Type B pancreatic cell (in vitro differentiated cells): ENCODE data around the gene GDI1. TPM values are rescaled to one million over a fixed set of nuclear protein-coding genes. Genes with fewer than 3 reads are reported as not detected.

ENCODE experiments used
- DNase-seq: peaks from one replicate; pipeline ENCODE4 v3.0.0; 2021; ENCODE audit warnings: mixed read lengths; ENCODE audit not compliant: unreplicated experiment; ENCODE audit errors: extremely low spot score
- H3K27ac Mint-ChIP-seq: 2 replicates; pipeline ENCODE4 v1.8.0; 2021; ENCODE audit warnings: mild to moderate bottlenecking, mixed read lengths
- H3K27me3 Mint-ChIP-seq: 2 replicates; pipeline ENCODE4 v1.8.0; 2021; ENCODE audit warnings: mixed read lengths
- H3K36me3 Mint-ChIP-seq: 2 replicates; pipeline ENCODE4 v1.8.0; 2021; ENCODE audit warnings: mixed read lengths
- H3K4me1 Mint-ChIP-seq: one replicate; pipeline ENCODE4 v1.8.0; 2021; ENCODE audit warnings: mixed read lengths; ENCODE audit not compliant: unreplicated experiment
- H3K4me3 Mint-ChIP-seq: 2 replicates; pipeline ENCODE4 v1.8.0; 2021; ENCODE audit warnings: mild to moderate bottlenecking, mixed read lengths
- H3K9me3 Mint-ChIP-seq: 2 replicates; pipeline ENCODE4 v1.8.0; 2021; ENCODE audit warnings: mixed read lengths
- total RNA-seq: library from RNA; stranded (reverse); gene quantifications from 2 replicates; pipeline ENCODE4 v1.2.1, GENCODE V29; 2021; ENCODE audit warnings: low replicate concordance
- TF ChIP-seq, protein P1 (sequence below): fragments of 200-600 bp; sonication (generic); conservative IDR thresholded peaks from 2 replicates; pipeline ENCODE4 v1.5.0; 2021; ENCODE audit warnings: antibody characterized with exemption, mild to moderate bottlenecking

GDI1 gene
- total RNA-seq, 1 donor from 2014 or later = 159 TPM

DNA sequence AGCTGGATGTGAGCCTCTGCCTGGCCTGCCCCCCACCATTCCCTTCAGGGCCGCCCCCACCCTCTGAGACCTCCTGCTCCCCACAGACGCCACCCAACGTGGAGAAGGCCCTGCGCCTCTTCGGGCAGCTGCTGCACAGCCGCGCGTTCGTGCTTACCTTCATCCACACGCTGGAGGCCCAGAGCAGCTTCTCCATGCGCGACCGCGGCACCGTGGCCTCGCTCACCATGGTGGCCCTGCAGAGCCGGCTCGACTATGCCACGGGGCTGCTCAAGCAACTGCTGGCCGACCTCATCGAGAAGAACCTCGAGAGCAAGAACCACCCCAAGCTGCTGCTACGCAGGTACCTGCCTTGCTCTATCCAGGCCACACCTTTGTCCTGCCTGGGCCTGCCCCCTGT lies 31.3 kb downstream of the GDI1 start:
- Mint-ChIP-seq H3K9me3 (no peaks in the 10 kb centered on the region), H3K27ac (no peak overlapping the region), H3K4me1 (no peaks in the 10 kb centered on the region), H3K27me3 (no peaks in the 10 kb centered on the region), H3K36me3 (no peaks in the 10 kb centered on the region), H3K4me3 (no peak overlapping the region)
- TF ChIP-seq, protein P1, sequence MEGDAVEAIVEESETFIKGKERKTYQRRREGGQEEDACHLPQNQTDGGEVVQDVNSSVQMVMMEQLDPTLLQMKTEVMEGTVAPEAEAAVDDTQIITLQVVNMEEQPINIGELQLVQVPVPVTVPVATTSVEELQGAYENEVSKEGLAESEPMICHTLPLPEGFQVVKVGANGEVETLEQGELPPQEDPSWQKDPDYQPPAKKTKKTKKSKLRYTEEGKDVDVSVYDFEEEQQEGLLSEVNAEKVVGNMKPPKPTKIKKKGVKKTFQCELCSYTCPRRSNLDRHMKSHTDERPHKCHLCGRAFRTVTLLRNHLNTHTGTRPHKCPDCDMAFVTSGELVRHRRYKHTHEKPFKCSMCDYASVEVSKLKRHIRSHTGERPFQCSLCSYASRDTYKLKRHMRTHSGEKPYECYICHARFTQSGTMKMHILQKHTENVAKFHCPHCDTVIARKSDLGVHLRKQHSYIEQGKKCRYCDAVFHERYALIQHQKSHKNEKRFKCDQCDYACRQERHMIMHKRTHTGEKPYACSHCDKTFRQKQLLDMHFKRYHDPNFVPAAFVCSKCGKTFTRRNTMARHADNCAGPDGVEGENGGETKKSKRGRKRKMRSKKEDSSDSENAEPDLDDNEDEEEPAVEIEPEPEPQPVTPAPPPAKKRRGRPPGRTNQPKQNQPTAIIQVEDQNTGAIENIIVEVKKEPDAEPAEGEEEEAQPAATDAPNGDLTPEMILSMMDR = no peak
- no peak for DNase-seq

DNA sequence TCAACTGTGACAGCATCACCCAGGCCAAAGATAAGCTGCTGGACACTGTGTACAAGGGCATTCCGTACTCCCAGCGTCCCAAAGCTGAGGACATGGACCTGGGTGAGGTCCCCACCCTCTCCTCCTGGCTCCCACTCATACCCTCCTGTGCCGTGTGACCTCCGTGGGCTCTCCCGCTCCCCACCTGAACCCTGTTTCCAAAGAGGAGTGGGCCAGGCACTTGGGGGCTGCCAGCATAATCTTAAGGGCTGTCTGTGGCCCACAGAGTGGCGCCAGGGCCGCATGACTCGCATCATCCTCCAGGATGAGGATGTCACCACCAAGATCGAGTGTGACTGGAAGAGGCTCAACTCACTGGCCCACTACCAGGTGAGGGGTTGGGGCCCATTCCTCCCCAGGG lies 32.2 kb downstream of the GDI1 start:
- Mint-ChIP-seq H3K4me1 (no peaks in the 10 kb centered on the region), H3K9me3 (no peaks in the 10 kb centered on the region), H3K4me3 (no peak overlapping the region), H3K27ac (no peak overlapping the region), H3K36me3 (no peaks in the 10 kb centered on the region), H3K27me3 (no peaks in the 10 kb centered on the region)
- DNase-seq = no peak
- TF ChIP-seq, protein P1 = no peak

GRCh38 chrX:154469880-154470279 lies 32.9 kb downstream of the GDI1 start:
- Mint-ChIP-seq H3K27ac (no peak overlapping the region), H3K36me3 (no peaks in the 10 kb centered on the region), H3K27me3 (no peaks in the 10 kb centered on the region), H3K4me3 (no peak overlapping the region), H3K4me1 (no peaks in the 10 kb centered on the region), H3K9me3 (no peaks in the 10 kb centered on the region)
- TF ChIP-seq, protein P1 = no peak
- no peak for DNase-seq

DNA sequence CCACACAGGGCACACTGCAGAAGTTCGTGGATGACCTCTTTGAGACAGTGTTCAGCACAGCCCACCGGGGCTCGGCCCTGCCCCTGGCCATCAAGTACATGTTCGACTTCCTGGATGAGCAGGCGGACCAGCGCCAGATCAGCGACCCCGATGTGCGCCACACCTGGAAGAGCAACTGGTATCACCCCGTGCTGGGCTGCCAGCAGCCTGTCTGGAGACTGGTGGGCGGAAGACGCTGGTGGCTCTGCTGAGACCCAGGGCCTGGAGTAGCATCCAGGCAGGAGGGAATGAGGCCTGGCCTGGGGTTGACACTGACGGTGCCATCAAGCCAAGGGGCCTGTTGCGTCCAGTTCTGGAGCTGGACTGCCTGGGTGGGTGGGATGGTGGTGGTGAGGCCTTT lies 33.5 kb downstream of the GDI1 start:
- no peak overlapping the region for H3K27ac Mint-ChIP-seq
- no peaks in the 10 kb centered on the region for H3K4me1 Mint-ChIP-seq
- no peak overlapping the region for H3K4me3 Mint-ChIP-seq
- H3K27me3 Mint-ChIP-seq = no peaks in the 10 kb centered on the region
- TF ChIP-seq, protein P1 = no peak
- no peaks in the 10 kb centered on the region for H3K36me3 Mint-ChIP-seq
- H3K9me3 Mint-ChIP-seq = no peaks in the 10 kb centered on the region
- DNase-seq = no peak

DNA sequence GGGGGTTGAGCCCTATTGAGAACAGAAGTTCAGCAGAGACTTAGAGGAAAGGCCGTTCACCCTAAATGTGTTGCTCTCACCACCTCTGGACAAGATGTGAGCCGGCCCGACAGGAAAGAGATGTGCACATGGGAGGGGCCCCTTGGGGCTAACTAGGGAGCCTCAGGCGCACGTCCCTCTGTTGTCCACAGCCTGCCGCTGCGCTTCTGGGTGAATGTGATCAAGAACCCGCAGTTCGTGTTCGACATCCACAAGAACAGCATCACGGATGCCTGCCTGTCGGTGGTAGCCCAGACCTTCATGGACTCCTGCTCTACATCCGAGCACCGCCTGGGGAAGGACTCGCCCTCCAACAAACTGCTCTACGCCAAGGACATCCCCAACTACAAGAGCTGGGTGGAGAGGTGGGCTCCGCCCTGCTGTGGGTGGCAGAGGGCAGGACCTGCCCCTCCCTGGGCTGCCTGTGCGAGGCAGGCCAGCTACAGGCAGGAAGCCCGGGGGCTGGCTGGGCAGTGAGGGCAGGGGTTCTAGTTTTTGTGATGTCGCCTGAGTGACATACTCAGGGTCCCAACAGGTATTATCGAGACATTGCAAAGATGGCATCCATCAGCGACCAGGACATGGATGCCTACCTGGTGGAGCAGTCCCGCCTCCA lies 34.1 kb downstream of the GDI1 start:
- no peak for DNase-seq
- no peaks in the 10 kb centered on the region for H3K9me3 Mint-ChIP-seq
- TF ChIP-seq, protein P1 = no peak
- H3K27me3 Mint-ChIP-seq = no peaks in the 10 kb centered on the region
- H3K4me1 Mint-ChIP-seq = no peaks in the 10 kb centered on the region
- H3K36me3 Mint-ChIP-seq = no peaks in the 10 kb centered on the region
- no peak overlapping the region for H3K4me3 Mint-ChIP-seq
- no peak overlapping the region for H3K27ac Mint-ChIP-seq
